Effector memory CD4-positive, alpha-beta T cell (primary cell): ENCODE measurements around the gene PCDHGC3.
A peak's percentile ranks its signal among the peaks of the same experiment; 100 is the strongest.

ENCODE experiments used
- DNase-seq, 3 donors: peaks; one replicate each; pipeline ENCODE4 v3.0.0-alpha.2; 2020
- H3K27ac ChIP-seq: 2 replicates; pipeline ENCODE4 v1.7.0; 2013; ENCODE audit warnings: mild to moderate bottlenecking, low read length, moderate library complexity; ENCODE audit not compliant: insufficient read depth, poor library complexity, severe bottlenecking
- H3K27me3 ChIP-seq: replicated peaks from 2 replicates; pipeline ENCODE4 v1.7.0; 2013; ENCODE audit warnings: mild to moderate bottlenecking, low read length; ENCODE audit not compliant: insufficient read depth, control insufficient read depth, poor library complexity, severe bottlenecking
- H3K36me3 ChIP-seq: 2 replicates; pipeline ENCODE4 v1.7.0; 2013; ENCODE audit warnings: mild to moderate bottlenecking, low read length, moderate library complexity; ENCODE audit not compliant: control insufficient read depth, insufficient read depth
- H3K4me1 ChIP-seq: 2 replicates; pipeline ENCODE4 v1.7.0; 2013; ENCODE audit warnings: low read length, mild to moderate bottlenecking; ENCODE audit not compliant: control insufficient read depth, insufficient read depth, poor library complexity, severe bottlenecking
- H3K4me3 ChIP-seq: 2 replicates; pipeline ENCODE4 v1.7.0; 2013; ENCODE audit warnings: low read length, low read depth, mild to moderate bottlenecking; ENCODE audit not compliant: insufficient read depth, poor library complexity, severe bottlenecking
- H3K9me3 ChIP-seq: 2 replicates; pipeline ENCODE4 v1.7.0; 2013; ENCODE audit warnings: mild to moderate bottlenecking, low read length, moderate library complexity; ENCODE audit not compliant: control insufficient read depth

The PCDHGC3 gene

DNA sequence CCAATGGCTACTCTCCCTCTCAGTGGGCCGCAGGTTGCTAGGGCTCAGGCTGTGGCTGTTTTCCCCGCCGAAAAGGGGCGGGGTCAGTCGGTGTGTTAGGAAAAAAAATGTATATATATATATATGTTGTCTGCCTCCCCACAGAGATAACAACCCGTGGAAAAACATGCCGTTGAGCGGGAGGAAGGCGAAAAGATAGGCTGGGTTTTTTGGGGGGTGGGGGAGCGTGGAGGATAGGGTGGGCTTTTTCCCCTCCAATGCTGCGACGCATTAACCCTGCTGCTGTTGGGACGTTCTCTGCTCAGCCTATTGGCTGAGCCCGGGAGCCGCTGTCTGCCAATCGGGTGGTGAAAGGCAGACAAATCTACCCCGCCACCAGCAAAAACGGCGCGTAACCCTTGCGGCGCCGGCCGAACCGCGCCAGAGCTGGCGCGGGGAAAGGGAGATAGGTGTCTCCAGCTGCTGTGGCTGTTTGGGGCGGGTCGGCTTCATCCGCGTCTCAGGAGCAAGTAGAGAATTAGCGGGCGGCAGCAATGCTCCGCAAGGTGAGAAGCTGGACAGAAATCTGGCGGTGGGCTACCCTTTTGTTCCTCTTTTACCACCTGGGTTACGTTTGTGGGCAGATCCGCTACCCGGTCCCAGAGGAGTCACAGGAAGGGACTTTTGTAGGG lies 9.0 kb downstream of the PCDHGC3 start, which contains the start of gene PCDHGC4:
Gene PCDHGC4 (plus strand): TSS at position 390 of the 671 bp plus-strand sequence. CDS start 144 bp downstream, at position 534.
- H3K27ac ChIP-seq, result no peak within 1 kb of the TSS
- no peaks in the 10 kb centered on the region for H3K36me3 ChIP-seq
- peaks cover 26% of the 10 kb centered on the region for H3K27me3 ChIP-seq
- DNase-seq, result no peak
- H3K9me3 ChIP-seq, result no peaks in the 10 kb centered on the region
- H3K4me3 ChIP-seq, result no peak within 1 kb of the TSS
- peaks cover 9% of the 10 kb centered on the region for H3K4me1 ChIP-seq

DNA sequence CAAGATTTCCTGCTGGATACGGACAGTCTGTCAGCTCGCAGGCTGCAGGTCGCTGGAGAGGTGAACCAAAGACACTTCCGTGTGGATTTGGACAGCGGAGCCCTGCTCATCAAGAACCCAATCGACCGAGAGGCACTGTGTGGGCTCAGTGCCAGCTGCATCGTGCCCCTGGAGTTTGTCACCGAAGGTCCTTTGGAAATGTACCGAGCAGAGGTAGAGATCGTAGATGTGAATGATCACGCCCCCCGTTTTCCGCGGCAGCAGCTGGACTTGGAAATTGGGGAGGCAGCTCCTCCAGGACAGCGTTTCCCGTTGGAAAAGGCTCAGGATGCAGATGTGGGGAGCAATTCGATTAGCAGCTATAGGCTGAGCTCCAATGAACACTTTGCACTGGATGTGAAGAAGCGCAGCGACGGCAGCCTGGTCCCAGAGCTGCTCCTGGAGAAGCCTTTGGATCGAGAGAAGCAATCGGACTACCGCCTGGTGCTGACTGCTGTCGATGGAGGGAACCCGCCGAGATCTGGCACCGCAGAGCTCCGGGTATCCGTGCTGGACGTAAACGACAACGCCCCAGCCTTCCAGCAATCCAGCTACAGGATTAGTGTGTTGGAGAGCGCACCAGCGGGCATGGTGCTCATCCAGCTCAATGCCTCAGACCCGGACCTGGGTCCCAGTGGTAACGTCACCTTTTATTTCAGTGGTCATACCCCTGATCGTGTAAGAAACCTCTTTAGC lies 9.7 kb downstream of the PCDHGC3 start:
- H3K9me3 ChIP-seq, result no peaks in the 10 kb centered on the region
- no peak overlapping the region for H3K4me3 ChIP-seq
- no peak overlapping the region for H3K27ac ChIP-seq
- peaks cover 9% of the 10 kb centered on the region for H3K4me1 ChIP-seq
- H3K36me3 ChIP-seq, result no peaks in the 10 kb centered on the region
- DNase-seq, result no peak
- H3K27me3 ChIP-seq, result peaks cover 30% of the 10 kb centered on the region

DNA sequence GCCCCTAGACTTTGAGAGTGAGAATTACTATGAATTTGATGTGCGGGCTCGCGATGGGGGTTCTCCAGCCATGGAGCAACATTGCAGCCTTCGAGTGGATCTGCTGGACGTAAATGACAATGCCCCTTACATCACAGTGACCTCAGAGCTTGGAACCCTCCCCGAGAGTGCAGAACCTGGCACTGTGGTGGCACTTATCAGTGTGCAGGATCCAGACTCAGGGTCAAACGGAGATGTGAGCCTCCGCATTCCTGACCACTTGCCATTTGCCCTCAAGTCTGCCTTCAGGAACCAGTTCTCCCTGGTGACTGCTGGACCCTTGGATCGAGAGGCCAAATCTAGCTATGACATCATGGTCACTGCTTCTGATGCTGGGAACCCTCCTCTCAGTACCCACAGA lies 10.3 kb downstream of the PCDHGC3 start:
- Histone ChIP-seq H3K27ac (no peak overlapping the region), H3K4me1 (peaks cover 9% of the 10 kb centered on the region), H3K27me3 (peaks cover 31% of the 10 kb centered on the region), H3K9me3 (no peaks in the 10 kb centered on the region), H3K4me3 (no peak overlapping the region), H3K36me3 (no peaks in the 10 kb centered on the region)
- DNase-seq, result no peak

DNA sequence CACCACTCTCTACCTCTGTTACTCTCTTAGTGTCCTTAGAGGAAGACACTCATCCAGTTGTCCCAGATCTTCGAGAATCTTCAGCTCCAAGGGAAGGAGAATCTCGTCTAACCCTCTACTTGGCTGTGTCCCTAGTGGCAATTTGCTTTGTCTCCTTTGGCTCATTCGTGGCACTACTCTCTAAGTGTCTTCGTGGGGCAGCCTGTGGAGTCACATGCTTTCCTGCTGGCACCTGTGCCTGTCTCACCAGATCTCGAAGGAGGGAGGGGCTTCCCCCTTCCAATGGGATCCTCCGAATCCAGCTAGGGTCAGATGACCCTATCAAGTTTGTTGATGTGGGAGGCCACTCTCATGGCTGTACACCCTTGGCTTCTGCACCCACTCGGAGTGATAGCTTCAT lies 11.4 kb downstream of the PCDHGC3 start:
- H3K4me1 ChIP-seq, result peaks cover 17% of the 10 kb centered on the region
- H3K9me3 ChIP-seq, result no peaks in the 10 kb centered on the region
- no peak overlapping the region for H3K4me3 ChIP-seq
- no peaks in the 10 kb centered on the region for H3K36me3 ChIP-seq
- DNase-seq, result no peak
- peaks cover 40% of the 10 kb centered on the region for H3K27me3 ChIP-seq
- no peak overlapping the region for H3K27ac ChIP-seq

- Histone ChIP-seq H3K4me1 (peaks cover 26% of the 10 kb centered on the region), H3K27ac (no peak within 1 kb of the TSS)
- DNase-seq, result no peak
Measured at GRCh38 chr5:141488591-141489561, 13.1 kb downstream of the PCDHGC3 start, which contains the start of gene PCDHGC5. TSS of gene PCDHGC5 (plus strand) at chr5:141489081. CDS start at chr5:141489241, 160 bp downstream.

DNA sequence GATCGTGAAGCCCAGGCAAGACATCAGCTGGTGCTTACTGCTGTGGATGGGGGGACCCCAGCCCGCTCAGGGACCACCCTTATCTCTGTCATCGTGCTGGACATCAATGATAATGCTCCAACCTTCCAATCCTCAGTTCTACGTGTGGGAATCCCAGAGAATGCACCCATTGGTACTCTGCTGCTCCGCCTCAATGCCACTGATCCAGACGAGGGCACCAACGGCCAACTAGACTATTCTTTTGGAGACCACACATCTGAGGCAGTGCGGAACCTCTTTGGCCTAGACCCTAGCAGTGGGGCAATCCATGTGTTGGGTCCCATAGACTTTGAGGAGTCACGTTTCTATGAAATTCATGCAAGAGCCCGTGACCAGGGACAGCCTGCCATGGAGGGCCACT lies 14.1 kb downstream of the PCDHGC3 start:
- Histone ChIP-seq H3K4me1 (peaks cover 24% of the 10 kb centered on the region), H3K36me3 (no peaks in the 10 kb centered on the region), H3K9me3 (no peaks in the 10 kb centered on the region), H3K27ac (no peak overlapping the region), H3K27me3 (peaks cover 43% of the 10 kb centered on the region), H3K4me3 (no peak overlapping the region)
- DNase-seq, result no peak

More at GRCh38 chr5:141488591-141489561, 13.1 kb downstream of the PCDHGC3 start, which contains the start of gene PCDHGC5:
- Histone ChIP-seq H3K27me3 (peaks cover 51% of the 10 kb centered on the region), H3K9me3 (no peaks in the 10 kb centered on the region), H3K36me3 (no peaks in the 10 kb centered on the region), H3K4me3 (no peak within 1 kb of the TSS)

DNA sequence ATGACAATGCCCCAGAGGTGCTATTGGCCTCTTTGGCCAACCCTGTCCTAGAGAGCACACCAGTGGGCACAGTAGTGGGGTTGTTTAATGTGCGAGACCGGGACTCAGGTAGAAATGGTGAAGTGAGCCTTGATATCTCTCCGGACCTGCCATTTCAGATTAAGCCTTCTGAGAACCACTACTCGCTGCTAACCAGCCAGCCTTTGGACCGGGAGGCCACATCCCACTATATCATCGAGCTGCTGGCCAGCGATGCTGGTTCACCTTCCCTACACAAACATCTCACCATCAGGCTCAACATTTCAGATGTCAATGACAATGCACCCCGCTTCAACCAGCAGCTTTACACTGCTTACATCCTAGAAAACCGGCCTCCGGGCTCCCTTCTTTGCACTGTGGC lies 14.5 kb downstream of the PCDHGC3 start:
- Histone ChIP-seq H3K36me3 (no peaks in the 10 kb centered on the region), H3K27ac (no peak overlapping the region), H3K9me3 (no peaks in the 10 kb centered on the region), H3K4me1 (peaks cover 22% of the 10 kb centered on the region), H3K27me3 (peaks cover 39% of the 10 kb centered on the region), H3K4me3 (no peak overlapping the region)
- DNase-seq, result no peak

GRCh38 chr5:141490771-141491170 lies 15.0 kb downstream of the PCDHGC3 start:
- Histone ChIP-seq H3K36me3 (no peaks in the 10 kb centered on the region), H3K9me3 (no peaks in the 10 kb centered on the region), H3K27me3 (peaks cover 37% of the 10 kb centered on the region)

DNA sequence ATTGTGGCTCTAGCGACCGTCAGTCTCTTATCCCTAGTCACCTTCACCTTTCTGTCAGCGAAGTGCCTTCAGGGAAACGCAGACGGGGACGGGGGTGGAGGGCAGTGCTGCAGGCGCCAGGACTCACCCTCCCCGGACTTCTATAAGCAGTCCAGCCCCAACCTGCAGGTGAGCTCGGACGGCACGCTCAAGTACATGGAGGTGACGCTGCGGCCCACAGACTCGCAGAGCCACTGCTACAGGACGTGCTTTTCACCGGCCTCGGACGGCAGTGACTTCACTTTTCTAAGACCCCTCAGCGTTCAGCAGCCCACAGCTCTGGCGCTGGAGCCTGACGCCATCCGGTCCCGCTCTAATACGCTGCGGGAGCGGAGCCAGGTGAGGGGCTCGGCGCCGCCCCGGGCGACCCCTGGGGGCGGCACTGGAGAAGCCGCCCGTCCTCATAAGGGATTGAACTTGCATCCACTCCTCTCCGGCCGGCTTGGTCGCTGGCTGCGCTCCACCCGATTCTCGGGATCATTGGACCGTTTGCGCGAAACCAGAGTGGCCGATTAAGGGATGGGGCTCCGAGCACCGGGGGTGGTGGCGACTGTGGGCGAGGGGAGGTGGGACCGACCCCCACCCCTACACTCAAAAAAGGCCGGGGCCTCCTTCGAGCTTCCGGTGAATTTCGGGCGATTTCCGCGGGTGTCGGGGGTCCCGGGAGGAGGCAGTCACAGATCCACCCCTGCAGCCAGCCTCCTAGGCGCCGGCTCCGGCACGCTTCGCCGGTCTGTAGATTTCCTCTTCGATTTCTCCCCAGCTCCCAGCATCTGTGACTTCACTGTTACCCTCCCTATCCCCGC lies 15.8 kb downstream of the PCDHGC3 start:
- Histone ChIP-seq H3K4me3 (peak overlapping the region; percentile 20), H3K9me3 (no peaks in the 10 kb centered on the region), H3K4me1 (peaks cover 19% of the 10 kb centered on the region), H3K36me3 (no peaks in the 10 kb centered on the region), H3K27me3 (peaks cover 37% of the 10 kb centered on the region), H3K27ac (no peak overlapping the region)
- no peak for DNase-seq

More at GRCh38 chr5:141490771-141491170, 15.0 kb downstream of the PCDHGC3 start:
- Histone ChIP-seq H3K4me3 (no peak overlapping the region), H3K27ac (no peak overlapping the region), H3K4me1 (peaks cover 19% of the 10 kb centered on the region)
- no peak for DNase-seq
